Measurements from ENCODE around the gene HOXC11. TPM values are rescaled to one million over a fixed set of nuclear protein-coding genes. Genes with fewer than 3 reads are reported as not detected.

The HOXC11 gene
- total RNA-seq, 1 experiment from 2014 or later = 2.2 TPM

DNA sequence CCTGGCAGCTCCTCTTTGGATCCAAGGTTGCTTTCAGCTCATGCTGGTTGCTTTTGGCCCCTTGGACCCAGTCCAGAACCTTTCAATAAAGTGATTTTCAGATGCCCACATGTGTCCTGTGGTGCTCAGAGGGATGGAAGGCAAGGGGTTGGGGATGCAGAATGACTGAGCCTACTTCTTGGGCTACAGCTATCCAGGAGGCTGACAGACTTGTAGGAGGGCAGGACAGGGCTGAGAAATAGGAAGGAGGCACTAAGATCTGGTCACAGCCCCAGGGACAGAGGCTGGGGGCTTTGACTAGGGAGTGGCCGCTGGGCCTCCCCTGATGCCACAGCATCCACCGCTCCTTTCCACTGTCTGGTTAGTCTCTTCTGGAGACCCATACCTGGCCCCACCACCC, 1.2 kb upstream of the HOXC11 start:
- BruUV-seq (replicated peaks) = no TSS peak
- H3K9me3 ChIP-seq = no peaks in the 10 kb centered on the region
- Mint-ChIP-seq H3K9me3 (ENCODE audit: unreplicated experiment) (no peaks in the 10 kb centered on the region), H3K36me3 (ENCODE audit: insufficient read depth, unreplicated experiment) (no peaks in the 10 kb centered on the region), H3K4me3 (ENCODE audit: unreplicated experiment) (no peak overlapping the region), H3K4me1 (ENCODE audit: low read depth, unreplicated experiment) (peaks cover 8% of the 10 kb centered on the region), H3K27me3 (ENCODE audit: insufficient read depth, unreplicated experiment) (no peaks in the 10 kb centered on the region), H3K27ac (ENCODE audit: unreplicated experiment) (no peak overlapping the region)
- intact Hi-C loops (cut with micrococcal nuclease; ENCODE audit: unreplicated experiment) = no loop called here
- ChIA-PET POLR2A (interaction anchor here (0.6 kb wide), 1 partner anchor 397 kb away, joined by 3 read pairs; no protein-coding TSS in a partner anchor), CTCF (no interaction called here)
- TF ChIP-seq, protein P1, sequence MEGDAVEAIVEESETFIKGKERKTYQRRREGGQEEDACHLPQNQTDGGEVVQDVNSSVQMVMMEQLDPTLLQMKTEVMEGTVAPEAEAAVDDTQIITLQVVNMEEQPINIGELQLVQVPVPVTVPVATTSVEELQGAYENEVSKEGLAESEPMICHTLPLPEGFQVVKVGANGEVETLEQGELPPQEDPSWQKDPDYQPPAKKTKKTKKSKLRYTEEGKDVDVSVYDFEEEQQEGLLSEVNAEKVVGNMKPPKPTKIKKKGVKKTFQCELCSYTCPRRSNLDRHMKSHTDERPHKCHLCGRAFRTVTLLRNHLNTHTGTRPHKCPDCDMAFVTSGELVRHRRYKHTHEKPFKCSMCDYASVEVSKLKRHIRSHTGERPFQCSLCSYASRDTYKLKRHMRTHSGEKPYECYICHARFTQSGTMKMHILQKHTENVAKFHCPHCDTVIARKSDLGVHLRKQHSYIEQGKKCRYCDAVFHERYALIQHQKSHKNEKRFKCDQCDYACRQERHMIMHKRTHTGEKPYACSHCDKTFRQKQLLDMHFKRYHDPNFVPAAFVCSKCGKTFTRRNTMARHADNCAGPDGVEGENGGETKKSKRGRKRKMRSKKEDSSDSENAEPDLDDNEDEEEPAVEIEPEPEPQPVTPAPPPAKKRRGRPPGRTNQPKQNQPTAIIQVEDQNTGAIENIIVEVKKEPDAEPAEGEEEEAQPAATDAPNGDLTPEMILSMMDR (IDR thresholded peaks at IDR 0.05; ENCODE audit: insufficient read depth in 1 of 2, low read depth in 1 of 2, low read length in 1 of 2, severe bottlenecking in 1 of 2, unreplicated experiment in 1 of 2) = no peak
- peaks cover 5% of the 10 kb centered on the region; the same call in 1 of the 2 replicates for H3K4me1 ChIP-seq
- DNase-seq = no peak
- H3K27me3 ChIP-seq (replicated peaks; ENCODE audit: control insufficient read depth, insufficient read depth, low read length) = no peaks in the 10 kb centered on the region
- H3K36me3 ChIP-seq (ENCODE audit: control insufficient read depth, insufficient read depth, low read length) = no peaks in the 10 kb centered on the region
- H3K4me3 ChIP-seq (ENCODE audit: low read depth, low read length) = no peak overlapping the region

DNA sequence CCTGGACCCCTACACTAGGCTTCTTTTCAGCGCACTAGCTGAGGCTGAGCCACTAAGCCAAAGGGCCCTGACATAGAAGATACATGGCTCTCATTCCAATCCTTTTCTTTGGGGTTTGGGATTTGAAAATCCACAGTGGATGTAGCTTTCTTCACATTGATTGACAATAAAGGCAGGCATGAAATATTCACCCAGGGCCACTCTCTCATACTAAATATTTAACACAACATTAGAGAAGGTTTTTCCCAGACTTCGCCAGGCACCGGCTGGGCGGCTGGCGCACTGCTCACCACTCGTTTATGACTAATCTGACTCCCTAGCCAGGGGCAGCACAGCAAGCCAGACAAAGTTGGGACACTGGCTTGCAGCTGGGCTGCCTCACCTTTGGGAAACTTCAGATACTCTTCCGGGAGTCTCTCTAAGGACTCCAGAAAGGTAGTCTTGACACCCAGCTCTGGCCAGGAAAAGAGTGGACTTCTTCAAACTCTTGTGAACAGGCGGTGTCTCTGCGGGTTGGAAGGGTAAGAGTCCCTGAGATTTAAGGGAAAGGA, 699 bp upstream of the HOXC11 start:
- ChIA-PET CTCF (interaction anchor here (0.6 kb wide), 1 partner anchor 14 kb away, joined by 3 read pairs; no protein-coding TSS in a partner anchor), POLR2A (interaction anchor here (0.6 kb wide), 1 partner anchor 397 kb away, joined by 3 read pairs; no protein-coding TSS in a partner anchor)
- Mint-ChIP-seq H3K36me3 (ENCODE audit: insufficient read depth, unreplicated experiment) (no peaks in the 10 kb centered on the region), H3K4me3 (ENCODE audit: unreplicated experiment) (no peak overlapping the region), H3K9me3 (ENCODE audit: unreplicated experiment) (no peaks in the 10 kb centered on the region), H3K27me3 (ENCODE audit: insufficient read depth, unreplicated experiment) (no peaks in the 10 kb centered on the region), H3K4me1 (ENCODE audit: low read depth, unreplicated experiment) (peaks cover 8% of the 10 kb centered on the region), H3K27ac (ENCODE audit: unreplicated experiment) (no peak overlapping the region)
- Histone ChIP-seq H3K36me3 (ENCODE audit: control insufficient read depth, insufficient read depth, low read length) (no peaks in the 10 kb centered on the region), H3K4me3 (ENCODE audit: low read depth, low read length) (no peak overlapping the region), H3K9me3 (no peaks in the 10 kb centered on the region), H3K27me3 (replicated peaks; ENCODE audit: control insufficient read depth, insufficient read depth, low read length) (no peaks in the 10 kb centered on the region), H3K4me1 (peaks cover 6% of the 10 kb centered on the region)
- no peak for DNase-seq
- intact Hi-C loops (cut with micrococcal nuclease; ENCODE audit: unreplicated experiment) = no loop called here
- BruUV-seq (replicated peaks) = no TSS peak
- TF ChIP-seq, protein P1 (IDR thresholded peaks at IDR 0.05; ENCODE audit: insufficient read depth in 1 of 2, low read depth in 1 of 2, low read length in 1 of 2, severe bottlenecking in 1 of 2, unreplicated experiment in 1 of 2) = no peak

DNA sequence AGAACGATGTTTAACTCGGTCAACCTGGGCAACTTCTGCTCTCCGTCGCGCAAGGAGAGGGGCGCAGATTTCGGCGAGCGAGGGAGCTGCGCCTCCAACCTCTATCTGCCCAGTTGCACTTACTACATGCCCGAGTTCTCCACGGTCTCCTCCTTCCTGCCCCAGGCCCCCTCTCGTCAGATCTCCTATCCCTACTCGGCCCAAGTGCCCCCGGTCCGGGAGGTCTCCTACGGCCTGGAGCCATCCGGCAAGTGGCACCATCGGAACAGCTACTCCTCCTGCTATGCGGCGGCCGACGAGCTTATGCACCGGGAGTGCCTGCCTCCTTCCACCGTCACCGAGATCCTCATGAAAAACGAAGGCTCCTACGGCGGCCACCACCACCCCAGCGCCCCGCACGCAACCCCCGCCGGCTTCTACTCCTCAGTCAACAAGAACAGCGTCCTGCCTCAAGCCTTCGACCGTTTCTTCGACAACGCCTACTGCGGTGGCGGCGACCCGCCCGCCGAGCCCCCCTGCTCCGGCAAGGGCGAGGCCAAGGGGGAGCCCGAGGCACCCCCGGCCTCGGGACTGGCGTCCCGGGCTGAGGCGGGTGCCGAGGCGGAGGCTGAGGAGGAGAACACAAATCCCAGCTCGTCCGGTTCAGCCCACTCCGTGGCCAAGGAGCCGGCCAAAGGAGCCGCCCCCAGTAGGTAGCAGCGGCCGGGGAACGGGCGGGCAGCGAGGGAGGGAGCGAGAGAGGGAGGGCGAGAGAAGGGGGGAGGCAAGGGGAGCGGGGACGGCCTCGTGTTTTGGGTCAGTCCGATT, 513 bp downstream of the HOXC11 start:
- CTCF ChIA-PET = interaction anchor here (0.6 kb wide), 1 partner anchor 12 kb away, joined by 4 read pairs; the partner anchor contains the start of gene HOXC10
- Histone ChIP-seq H3K9me3 (no peaks in the 10 kb centered on the region), H3K4me1 (peaks cover 13% of the 10 kb centered on the region), H3K4me3 (ENCODE audit: low read depth, low read length) (peak overlapping the region; percentile 66), H3K36me3 (ENCODE audit: control insufficient read depth, insufficient read depth, low read length) (no peaks in the 10 kb centered on the region), H3K27me3 (replicated peaks; ENCODE audit: control insufficient read depth, insufficient read depth, low read length) (no peaks in the 10 kb centered on the region)
- no peaks in the 10 kb centered on the region for H3K36me3 Mint-ChIP-seq (ENCODE audit: insufficient read depth, unreplicated experiment)
- no peaks in the 10 kb centered on the region for H3K9me3 Mint-ChIP-seq (ENCODE audit: unreplicated experiment)
- TF ChIP-seq, protein P1 (IDR thresholded peaks at IDR 0.05; ENCODE audit: insufficient read depth in 1 of 2, low read depth in 1 of 2, low read length in 1 of 2, severe bottlenecking in 1 of 2, unreplicated experiment in 1 of 2) = no peak
- H3K27me3 Mint-ChIP-seq (ENCODE audit: insufficient read depth, unreplicated experiment) = no peaks in the 10 kb centered on the region
- POLR2A ChIA-PET = no interaction called here
- intact Hi-C loops (cut with micrococcal nuclease; ENCODE audit: unreplicated experiment) = no loop called here
- BruUV-seq (replicated peaks) = no TSS peak
- peak overlapping the region; percentile 12 for H3K27ac Mint-ChIP-seq (ENCODE audit: unreplicated experiment)
- DNase-seq = peak in 1 of 2 experiments; percentile 46
- peaks cover under 1% of the 10 kb centered on the region for H3K4me1 Mint-ChIP-seq (ENCODE audit: low read depth, unreplicated experiment)
- H3K4me3 Mint-ChIP-seq (ENCODE audit: unreplicated experiment) = peak overlapping the region; percentile 83
